ENCODE results near the gene PRDM8. TPM values are rescaled to one million over a fixed set of nuclear protein-coding genes. Genes with fewer than 3 reads are reported as not detected.

Gene PRDM8
- total and polyA plus RNA-seq, 2 of the 4 experiments (the other 2 are of a cell fraction): 5.7 to 15.8 TPM

GRCh38 chr4:80185787-80186548 is 11.3 kb upstream of the PRDM8 start (continued):
- TF ChIP-seq CTCF (conservative IDR thresholded peaks at IDR 0.05; ENCODE audit: low read depth, low read length): no peak

- dilution Hi-C loops (cut with HindIII; ENCODE audit: low sequenced_read_pairs, unreplicated experiment) (no loop called here), in situ Hi-C loops (cut with MboI; ENCODE audit: low sequenced_read_pairs) (no loop called here), intact Hi-C loops (cut with micrococcal nuclease) (loop anchor here (10.0 kb wide), 2 partner anchors 532 to 1142 kb away; no protein-coding TSS in a partner anchor)
- no peaks in the 10 kb centered on the region for H4K20me1 ChIP-seq (ENCODE audit: insufficient read depth, low read length)
- no peak overlapping the region for H3K4ac ChIP-seq (ENCODE audit: low read depth, low read length)
- H3K27ac ChIP-seq (ENCODE audit: insufficient read depth, low read length): no peak overlapping the region
- peaks cover 13% of the 10 kb centered on the region for H3K9me1 ChIP-seq (ENCODE audit: insufficient read depth, low read length)
- H2BK20ac ChIP-seq (ENCODE audit: low read depth, low read length): no peak overlapping the region
- H3K14ac ChIP-seq (replicated peaks; ENCODE audit: low read depth, low read length): peak overlapping the region; percentile 3; the same call in 1 of the 2 replicates
- no peak overlapping the region for H2AK9ac ChIP-seq (replicated peaks; ENCODE audit: low read depth, low read length, poor library complexity)
- no TSS peak for BruUV-seq (replicated peaks)
- no peak overlapping the region; the same call in 1 of the 2 replicates for H3K9ac ChIP-seq (ENCODE audit: low read depth, low read length)
- H3K27me3 ChIP-seq (ENCODE audit: control insufficient read depth, insufficient read depth, low read length): no peaks in the 10 kb centered on the region
- peaks cover 17% of the 10 kb centered on the region for H3K4me1 ChIP-seq (ENCODE audit: control insufficient read depth, insufficient read depth, low read length)
- H2BK5ac ChIP-seq (ENCODE audit: low read depth, low read length, poor library complexity, severe bottlenecking): no peak overlapping the region
- H2AK5ac ChIP-seq (ENCODE audit: low read depth, low read length): peak overlapping the region; percentile 7; the same call in 1 of the 2 replicates
- peak overlapping the region; percentile 16; the same call in 1 of the 2 replicates for H2BK120ac ChIP-seq (ENCODE audit: low read depth, low read length)
- ATAC-seq (ENCODE audit: low read depth) (no peak), DNase-seq (no peak)
- no peak overlapping the region for H2AFZ ChIP-seq (replicated peaks; ENCODE audit: low read length, poor library complexity)
- H4K5ac ChIP-seq (ENCODE audit: low read depth, low read length): no peak overlapping the region
- WGBS, 2 experiments (ENCODE audit: extremely low coverage in 2 of 2, insufficient read length in 1 of 2): no CpG with 5 or more reads among the region's 5 CpGs
- H3K9me3 ChIP-seq (ENCODE audit: control insufficient read depth, insufficient read depth, low read length): no peaks in the 10 kb centered on the region
- no peak overlapping the region for H3K4me3 ChIP-seq (ENCODE audit: insufficient read depth, low read depth, low read length)
- H3K36me3 ChIP-seq (ENCODE audit: control insufficient read depth, insufficient read depth, low read length): no peaks in the 10 kb centered on the region
- no peak overlapping the region; the same call in 2 of the 3 replicates for H2BK15ac ChIP-seq (ENCODE audit: low read depth, low read length)
- peak overlapping the region; percentile 58 for H3K23ac ChIP-seq (ENCODE audit: low read depth, low read length)
- no peak overlapping the region for H3K4me2 ChIP-seq (ENCODE audit: low read depth, low read length)
- ChIA-PET POLR2A (ENCODE audit: unreplicated experiment) (no interaction called here), CTCF (interaction anchor here (0.6 to 1.6 kb wide), 2 partner anchors 16 to 57 kb away, joined by 3 to 6 read pairs; no protein-coding TSS in a partner anchor)
- H4K8ac ChIP-seq (ENCODE audit: low read depth in 2 of 2, low read length in 2 of 2): no peak overlapping the region
- H3K79me1 ChIP-seq (ENCODE audit: low read depth in 1 of 2, low read length in 2 of 2): peaks cover 11 to 58% of the 10 kb centered on the region in 2 experiments
- no peak overlapping the region for H3K56ac ChIP-seq (ENCODE audit: extremely low read depth, insufficient read depth, low read length)
- no peak overlapping the region for H4K91ac ChIP-seq (ENCODE audit: insufficient read depth, low read depth, low read length)
- H3K18ac ChIP-seq (ENCODE audit: low read depth, low read length): no peak overlapping the region
- TF ChIP-seq SMC3 (IDR thresholded peaks at IDR 0.05; ENCODE audit: low read depth, low read length) (no peak), NFE2L2 (IDR thresholded peaks at IDR 0.05; ENCODE audit: low read depth, low read length) (no peak), MAZ (IDR thresholded peaks at IDR 0.05; ENCODE audit: borderline replicate concordance, low read depth, low read length) (no peak), POLR2A (IDR thresholded peaks at IDR 0.05; ENCODE audit: low read depth, low read length) (no peak), RFX5 (IDR thresholded peaks at IDR 0.05; ENCODE audit: low read depth, low read length) (no peak), RCOR1 (IDR thresholded peaks at IDR 0.05; ENCODE audit: insufficient replicate concordance, low read length) (no peak), RAD21 (IDR thresholded peaks at IDR 0.05; ENCODE audit: low read length) (no peak), FOS (IDR thresholded peaks at IDR 0.05; ENCODE audit: low read depth, low read length) (no peak), MAFK (IDR thresholded peaks at IDR 0.05; ENCODE audit: low read depth, low read length) (no peak), USF2 (IDR thresholded peaks at IDR 0.05; ENCODE audit: low read depth, low read length) (no peak), ELK1 (IDR thresholded peaks at IDR 0.05; ENCODE audit: borderline replicate concordance, low read depth, low read length) (no peak), BHLHE40 (IDR thresholded peaks at IDR 0.05; ENCODE audit: low read depth, low read length) (no peak)
Measured at GRCh38 chr4:80186676-80187075, 10.6 kb upstream of the PRDM8 start.
